B cell (primary cell): ENCODE results near the gene CYB5A. TPM values are rescaled to one million over a fixed set of nuclear protein-coding genes. Genes with fewer than 3 reads are reported as not detected.

Source experiments
- ATAC-seq: fragments of 200-7000 bp; cut with Tn5 transposase; one replicate; pipeline ENCODE4 v1.10.0; 2021; ENCODE audit warnings: low read depth, mild to moderate bottlenecking, moderate number of reproducible peaks, moderate library complexity
- CTCF ChIA-PET: fragments of 350-600 bp; sonication (Branson Sonifier 250); formaldehyde crosslinking; loops from one replicate; lab custom pipeline; 2021; ENCODE audit warnings: antibody characterized with exemption, inconsistent platforms; lab: Charles Lee
- POLR2A ChIA-PET: fragments of 350-600 bp; sonication (Branson Sonifier 250); formaldehyde crosslinking; loops from one replicate; lab custom pipeline; 2021; ENCODE audit warnings: antibody characterized with exemption; lab: Charles Lee
- DNase-seq: peaks from one replicate; pipeline ENCODE4 v3.0.0; 2013
- H2AFZ ChIP-seq: 2 replicates; pipeline ENCODE4 v1.6.1; 2012; ENCODE audit warnings: mild to moderate bottlenecking, low read depth, low read length; ENCODE audit not compliant: insufficient read depth, poor library complexity, severe bottlenecking
- H3K27ac ChIP-seq, 2 donors: 1 replicate in 1 of 2; 2 replicates in 1 of 2; pipeline ENCODE4 v1.5.1; 2012 to 2013; ENCODE audit warnings: low read length in 2 of 2, mild to moderate bottlenecking in 2 of 2, moderate library complexity in 1 of 2
- H3K27me3 ChIP-seq, 4 experiments: fragments of 200-600 bp in 1 of 4; sonication (generic) in 1 of 4; replicated peaks in 1 of 4; 1 replicate in 2 of 4; 2 replicates in 2 of 4; pipeline versions ENCODE4 v1.6.1 to v1.7.0; 2013 to 2016; ENCODE audit warnings: low read length in 3 of 4, mild to moderate bottlenecking in 2 of 4, mixed read lengths in 1 of 4, moderate library complexity in 1 of 4; ENCODE audit not compliant: insufficient read depth in 4 of 4, control insufficient read depth in 3 of 4; ENCODE audit errors: control extremely low read depth in 1 of 4
- H3K36me3 ChIP-seq, 2 experiments: replicated peaks in 1 of 2; 1 replicate in 1 of 2; 2 replicates in 1 of 2; pipeline versions ENCODE4 v1.6.1 to v1.7.1; 2013; ENCODE audit warnings: low read length in 1 of 2; ENCODE audit not compliant: insufficient read depth in 2 of 2, control insufficient read depth in 1 of 2; ENCODE audit errors: control extremely low read depth in 1 of 2, extremely low read depth in 1 of 2
- H3K4me1 ChIP-seq, 2 donors: fragments of 200-600 bp in 1 of 2; sonication (generic) in 1 of 2; 1 replicate in 1 of 2; 2 replicates in 1 of 2; pipeline versions ENCODE4 v1.5.1 to v1.6.1; 2013 to 2017; ENCODE audit warnings: low read length in 2 of 2; ENCODE audit not compliant: control insufficient read depth in 2 of 2, insufficient read depth in 2 of 2
- H3K4me2 ChIP-seq: replicated peaks from 2 replicates; pipeline ENCODE3; 2012; ENCODE audit warnings: mild to moderate bottlenecking, low read depth, low read length; ENCODE audit not compliant: poor library complexity, severe bottlenecking
- H3K4me3 ChIP-seq, 5 experiments: fragments of 200-600 bp in 1 of 5; sonication (generic) in 1 of 5; 1 replicate in 3 of 5; 2 replicates in 2 of 5; pipeline versions ENCODE4 v1.5.1 to v1.7.0; 2011 to 2016; ENCODE audit warnings: low read length in 4 of 5, mild to moderate bottlenecking in 4 of 5, low read depth in 2 of 5, control low read depth in 1 of 5, moderate library complexity in 1 of 5; ENCODE audit not compliant: insufficient read depth in 1 of 5; ENCODE audit errors: control extremely low read depth in 1 of 5, extremely low read depth in 1 of 5
- H3K79me2 ChIP-seq: fragments of 200-600 bp; sonication (generic); one replicate; pipeline ENCODE4 v1.6.0; 2016; ENCODE audit warnings: low read length; ENCODE audit not compliant: control insufficient read depth, insufficient read depth
- H3K9ac ChIP-seq: fragments of 200-600 bp; sonication (generic); 2 replicates; pipeline ENCODE4 v1.6.1; 2017; ENCODE audit warnings: mild to moderate bottlenecking, low read length, moderate library complexity
- H3K9me3 ChIP-seq, 3 donors: one replicate each; pipeline versions ENCODE4 v1.6.1 to v1.7.1; 2013; ENCODE audit warnings: low read length in 2 of 3; ENCODE audit not compliant: control insufficient read depth in 2 of 3, insufficient read depth in 1 of 3; ENCODE audit errors: control extremely low read depth in 1 of 3
- H4K20me1 ChIP-seq: 2 replicates; pipeline ENCODE4 v1.6.0; 2012; ENCODE audit warnings: mild to moderate bottlenecking, low read length; ENCODE audit not compliant: insufficient read depth, control insufficient read depth, poor library complexity, severe bottlenecking
- H3K27ac Mint-ChIP-seq: one replicate; pipeline ENCODE4 v1.8.0; 2021; ENCODE audit warnings: mixed read lengths
- H3K27me3 Mint-ChIP-seq: one replicate; pipeline ENCODE4 v1.8.0; 2021; ENCODE audit warnings: mixed read lengths
- H3K4me1 Mint-ChIP-seq: one replicate; pipeline ENCODE4 v1.8.0; 2021; ENCODE audit warnings: mixed read lengths
- H3K4me3 Mint-ChIP-seq: one replicate; pipeline ENCODE4 v1.8.0; 2021; ENCODE audit warnings: mixed read lengths
- H3K9me3 Mint-ChIP-seq: one replicate; pipeline ENCODE4 v1.8.0; 2022; ENCODE audit warnings: mixed read lengths; ENCODE audit not compliant: insufficient read depth
- EZH2 ChIP-seq: IDR thresholded peaks from 2 replicates; pipeline ENCODE4 v1.6.1; 2012; ENCODE audit warnings: borderline replicate concordance, low read depth, mild to moderate bottlenecking, moderate library complexity, low read length; ENCODE audit not compliant: insufficient read depth, poor library complexity, severe bottlenecking
- WGBS: methylation state at CpG from one replicate; pipeline ENCODE4 v1.1.5; 2013; ENCODE audit warnings: missing lambda C conversion rate; ENCODE audit not compliant: insufficient coverage; 5-methylcytosine and 5-hydroxymethylcytosine counted together
- intact Hi-C: fragments of 100-400 bp; cut with micrococcal nuclease; formaldehyde crosslinking; loops from one replicate; pipeline ENCODE4 v1.10.0; 2022
- polyA plus RNA-seq: library from polyadenylated mRNA; depleted of rRNA; stranded (reverse); fragments of >200 nt; gene quantifications from 2 replicates; pipeline ENCODE4 v1.2.3, GENCODE V29; 2012
- total RNA-seq, 2 donors: library from RNA; stranded (reverse); fragments of 120-200 nt in 1 of 2; gene quantifications; 1 replicate in 1 of 2; 2 replicates in 1 of 2; pipeline versions ENCODE4 v1.2.3 to v1.2.4, GENCODE V29; 2013 to 2022
- TF ChIP-seq, protein P1 (sequence below): fragments of 200-600 bp; IDR thresholded peaks from one replicate; pipeline ENCODE4 v1.8.0; 2022; ENCODE audit warnings: antibody characterized with exemption, mild to moderate bottlenecking

The CYB5A gene
- total and polyA plus RNA-seq, 2 donors (not counting 1 experiment from before 2014, with no cell fraction given), result 46.9 to 217 TPM

DNA sequence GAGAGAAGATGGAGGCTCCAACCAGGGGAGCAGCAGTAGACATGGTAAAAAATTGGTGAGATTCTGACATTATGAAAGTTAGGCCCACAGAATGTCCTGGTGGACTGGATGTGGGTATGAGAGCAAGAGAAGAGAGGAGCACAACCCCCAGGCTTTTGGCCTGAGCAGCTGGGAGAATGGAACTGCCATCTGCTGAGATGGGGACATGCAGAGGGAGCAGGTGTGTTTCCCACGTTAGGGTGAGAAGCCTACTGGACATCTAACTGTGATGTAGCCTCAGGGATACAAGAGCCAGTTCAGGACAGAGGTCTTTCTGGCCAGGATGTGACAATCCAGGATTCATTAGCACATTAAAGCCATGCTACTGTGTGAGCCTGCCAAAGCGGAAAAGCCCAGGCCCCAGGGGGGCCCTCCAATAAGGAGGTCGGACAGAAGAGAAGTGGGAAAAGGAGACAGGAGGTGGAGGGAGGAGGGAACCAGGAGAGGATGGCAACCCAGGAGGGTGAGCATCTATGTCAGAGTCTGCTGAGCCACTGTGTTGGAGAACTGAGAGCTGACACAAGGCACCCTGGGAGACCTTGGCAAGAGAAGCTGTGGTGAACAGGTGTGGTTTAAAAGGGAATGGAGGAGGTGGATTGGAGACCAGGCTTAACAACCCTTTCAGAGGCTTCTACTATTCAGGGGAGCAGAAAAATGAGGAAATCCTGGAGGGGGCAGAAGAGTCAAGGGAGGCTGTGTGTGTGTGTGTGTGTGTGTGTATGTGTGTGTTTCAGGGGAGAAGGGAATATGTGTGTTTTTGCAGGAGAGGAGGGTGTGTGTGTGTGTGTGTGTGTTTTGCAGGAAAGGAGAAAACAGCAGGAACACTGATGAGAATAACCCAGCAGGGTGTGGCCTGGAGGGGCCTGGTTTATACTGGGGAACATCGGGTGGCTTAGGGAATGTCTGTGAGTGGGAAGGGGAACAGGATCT is 10.5 kb downstream of the CYB5A start:
- DNase-seq, result no peak
- Histone ChIP-seq H4K20me1 (peaks cover 58% of the 10 kb centered on the region), H3K9me3 (no peaks in the 10 kb centered on the region), H3K79me2 (peaks cover 70% of the 10 kb centered on the region), H3K4me1 (peaks cover 5 to 19% of the 10 kb centered on the region in 2 donors), H3K36me3 (peaks cover 0 to 3% of the 10 kb centered on the region in 2 experiments), H3K4me2 (no peak overlapping the region), H3K9ac (no peak overlapping the region), H3K27me3 (no peaks in the 10 kb centered on the region), H3K4me3 (no peak overlapping the region), H2AFZ (no peak overlapping the region), H3K27ac (no peak overlapping the region)
- Mint-ChIP-seq H3K27ac (peak overlapping the region; percentile 4), H3K9me3 (no peaks in the 10 kb centered on the region), H3K4me1 (peaks cover 48% of the 10 kb centered on the region), H3K4me3 (peak overlapping the region; percentile 11), H3K27me3 (no peaks in the 10 kb centered on the region)
- no peak for ATAC-seq
- POLR2A ChIA-PET, result no interaction called here
- intact Hi-C loops, result no loop called here
- CTCF ChIA-PET, result no interaction called here
- TF ChIP-seq, protein P1, sequence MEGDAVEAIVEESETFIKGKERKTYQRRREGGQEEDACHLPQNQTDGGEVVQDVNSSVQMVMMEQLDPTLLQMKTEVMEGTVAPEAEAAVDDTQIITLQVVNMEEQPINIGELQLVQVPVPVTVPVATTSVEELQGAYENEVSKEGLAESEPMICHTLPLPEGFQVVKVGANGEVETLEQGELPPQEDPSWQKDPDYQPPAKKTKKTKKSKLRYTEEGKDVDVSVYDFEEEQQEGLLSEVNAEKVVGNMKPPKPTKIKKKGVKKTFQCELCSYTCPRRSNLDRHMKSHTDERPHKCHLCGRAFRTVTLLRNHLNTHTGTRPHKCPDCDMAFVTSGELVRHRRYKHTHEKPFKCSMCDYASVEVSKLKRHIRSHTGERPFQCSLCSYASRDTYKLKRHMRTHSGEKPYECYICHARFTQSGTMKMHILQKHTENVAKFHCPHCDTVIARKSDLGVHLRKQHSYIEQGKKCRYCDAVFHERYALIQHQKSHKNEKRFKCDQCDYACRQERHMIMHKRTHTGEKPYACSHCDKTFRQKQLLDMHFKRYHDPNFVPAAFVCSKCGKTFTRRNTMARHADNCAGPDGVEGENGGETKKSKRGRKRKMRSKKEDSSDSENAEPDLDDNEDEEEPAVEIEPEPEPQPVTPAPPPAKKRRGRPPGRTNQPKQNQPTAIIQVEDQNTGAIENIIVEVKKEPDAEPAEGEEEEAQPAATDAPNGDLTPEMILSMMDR, result no peak
- TF ChIP-seq EZH2, result no peak
- 92% methylated on average over 3 of the region's 4 CpGs for WGBS

DNA sequence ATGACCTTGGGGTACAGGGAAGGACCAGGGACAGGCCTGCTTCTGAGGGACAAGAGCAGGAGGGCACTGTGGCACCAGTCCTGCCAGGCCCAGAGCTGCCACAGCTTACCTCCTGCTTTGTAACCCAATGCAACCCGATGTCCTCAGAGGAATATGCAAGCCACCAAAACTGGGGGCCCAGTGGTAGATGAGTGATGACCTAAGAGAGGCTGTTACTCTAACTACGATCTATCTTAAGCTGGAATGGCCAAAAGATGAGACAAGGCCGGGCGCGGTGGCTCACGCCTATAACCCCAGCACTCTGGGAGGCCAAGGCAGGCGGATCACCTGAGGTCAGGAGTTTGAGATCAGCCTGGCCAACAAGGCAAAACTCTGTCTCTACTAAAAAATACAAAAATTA is 12.8 kb downstream of the CYB5A start:
- peaks cover 69% of the 10 kb centered on the region for H3K79me2 ChIP-seq
- H3K4me1 ChIP-seq, result peaks cover 5 to 19% of the 10 kb centered on the region in 2 donors
- H4K20me1 ChIP-seq, result peaks cover 64% of the 10 kb centered on the region
- H3K4me3 Mint-ChIP-seq, result no peak overlapping the region
- H3K27ac Mint-ChIP-seq, result no peak overlapping the region
- no peak overlapping the region for H3K4me2 ChIP-seq
- no peaks in the 10 kb centered on the region for H3K9me3 ChIP-seq
- H3K36me3 ChIP-seq, result peaks cover 0 to 3% of the 10 kb centered on the region in 2 experiments
- POLR2A ChIA-PET, result no interaction called here
- H3K4me3 ChIP-seq, result no peak overlapping the region
- no peak for ATAC-seq
- no peaks in the 10 kb centered on the region for H3K27me3 Mint-ChIP-seq
- no peak for DNase-seq
- H2AFZ ChIP-seq, result no peak overlapping the region
- no peak overlapping the region for H3K9ac ChIP-seq
- TF ChIP-seq, protein P1, result no peak
- no peak for TF ChIP-seq EZH2
- CTCF ChIA-PET, result no interaction called here
- no peaks in the 10 kb centered on the region for H3K27me3 ChIP-seq
- no peaks in the 10 kb centered on the region for H3K9me3 Mint-ChIP-seq
- intact Hi-C loops, result no loop called here
- no peak overlapping the region for H3K27ac ChIP-seq
- H3K4me1 Mint-ChIP-seq, result peaks cover 43% of the 10 kb centered on the region
- 100% methylated on average over 7 of the region's 7 CpGs for WGBS
